Measurements from ENCODE around the gene KCNMB2.

DNA sequence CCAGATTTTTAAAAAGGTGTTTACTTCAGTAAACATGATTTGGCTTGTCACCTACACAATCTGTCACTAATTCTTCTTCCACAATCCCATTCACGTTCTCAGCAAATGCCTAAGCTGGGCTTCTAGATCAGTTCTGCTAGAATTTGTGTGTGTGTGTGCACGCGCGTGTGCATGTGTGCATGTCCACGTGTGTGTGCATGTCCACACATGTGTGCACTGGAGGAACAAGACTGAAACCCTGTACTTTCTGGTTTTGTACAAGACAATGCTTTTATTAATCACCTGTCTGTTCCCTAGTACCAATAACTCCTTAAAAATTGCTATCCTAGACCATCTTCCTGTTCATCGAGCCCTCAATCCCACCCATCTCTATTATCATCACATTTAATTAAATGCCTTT, 229.2 kb downstream of the KCNMB2 start:
- no peak for TF ChIP-seq SP1 (IDR thresholded peaks at IDR 0.05)
- no peak for TF ChIP-seq FOXM1 (IDR thresholded peaks at IDR 0.05; ENCODE audit: borderline replicate concordance)
- TF ChIP-seq PKNOX1 (IDR thresholded peaks at IDR 0.05): no peak
- TF ChIP-seq HDGF (IDR thresholded peaks at IDR 0.05; ENCODE audit: borderline replicate concordance): no peak

Data from HEK293T (cell line).